IMR-90 (cell line): ENCODE data around the gene IGSF9B. TPM values are rescaled to one million over a fixed set of nuclear protein-coding genes. Genes with fewer than 3 reads are reported as not detected.

Experiments used
- ATAC-seq: fragments of 200-7000 bp; cut with Tn5 transposase; 2 replicates; pipeline ENCODE4 v1.9.1; 2020; ENCODE audit warnings: low read depth, mild to moderate bottlenecking, moderate library complexity
- BruUV-seq: library from RNA; stranded (reverse); fragments of 400-500 nt; replicated peaks from 2 replicates; lab custom pipeline; 2021; lab: Mats Ljungman, UMichigan
- CTCF ChIA-PET: fragments of 300-600 bp; formaldehyde crosslinking; extraction: SDS; loops from one replicate; lab custom pipeline; 2021; ENCODE audit warnings: antibody characterized with exemption; lab: Yijun Ruan, JAX
- POLR2A ChIA-PET: fragments of 300-600 bp; sonication (Branson Sonifier 250); formaldehyde crosslinking; loops from one replicate; lab custom pipeline; 2022; ENCODE audit warnings: antibody characterized with exemption; ENCODE audit not compliant: unreplicated experiment; lab: Charles Lee
- DNase-seq: peaks from one replicate; pipeline ENCODE4 v3.0.0; 2013
- H2AFZ ChIP-seq: replicated peaks from 2 replicates; pipeline ENCODE3; 2013; ENCODE audit warnings: low read length, mild to moderate bottlenecking; ENCODE audit not compliant: poor library complexity
- H2AK5ac ChIP-seq: 2 replicates; pipeline ENCODE4 v1.6.1; 2013; ENCODE audit warnings: low read depth, low read length, inconsistent platforms
- H2AK9ac ChIP-seq: replicated peaks from 2 replicates; pipeline ENCODE3; 2013; ENCODE audit warnings: mild to moderate bottlenecking, low read depth, low read length, moderate library complexity; ENCODE audit not compliant: poor library complexity
- H2BK120ac ChIP-seq: 2 replicates; pipeline ENCODE4 v1.6.1; 2013; ENCODE audit warnings: low read depth, low read length, inconsistent platforms
- H2BK15ac ChIP-seq: 3 replicates; pipeline ENCODE4 v1.6.1; 2013; ENCODE audit warnings: low read depth, low read length, inconsistent platforms
- H2BK20ac ChIP-seq: 2 replicates; pipeline ENCODE4 v1.6.1; 2013; ENCODE audit warnings: low read depth, mild to moderate bottlenecking, inconsistent platforms, low read length, moderate library complexity
- H2BK5ac ChIP-seq: 2 replicates; pipeline ENCODE4 v1.6.1; 2013; ENCODE audit warnings: mild to moderate bottlenecking, low read depth, low read length, inconsistent platforms; ENCODE audit not compliant: poor library complexity, severe bottlenecking
- H3K14ac ChIP-seq: replicated peaks from 2 replicates; pipeline ENCODE4 v1.6.1; 2013; ENCODE audit warnings: low read depth, low read length, inconsistent platforms
- H3K18ac ChIP-seq: 2 replicates; pipeline ENCODE4 v1.6.1; 2013; ENCODE audit warnings: low read depth, low read length, control low read depth
- H3K23ac ChIP-seq: 2 replicates; pipeline ENCODE4 v1.6.1; 2013; ENCODE audit warnings: low read depth, low read length, inconsistent platforms
- H3K27ac ChIP-seq: 2 replicates; pipeline ENCODE4 v1.5.1; 2013; ENCODE audit warnings: mild to moderate bottlenecking, control low read depth, low read length; ENCODE audit not compliant: insufficient read depth
- H3K27me3 ChIP-seq: 2 replicates; pipeline ENCODE4 v1.6.1; 2013; ENCODE audit warnings: low read length; ENCODE audit not compliant: control insufficient read depth, insufficient read depth
- H3K36me3 ChIP-seq: 2 replicates; pipeline ENCODE4 v1.6.1; 2013; ENCODE audit warnings: low read length, mixed read lengths; ENCODE audit not compliant: control insufficient read depth, insufficient read depth
- H3K4ac ChIP-seq: 2 replicates; pipeline ENCODE4 v1.6.1; 2013; ENCODE audit warnings: low read depth, low read length, inconsistent platforms
- H3K4me1 ChIP-seq: 2 replicates; pipeline ENCODE4 v1.6.1; 2013; ENCODE audit warnings: low read length, mixed read lengths; ENCODE audit not compliant: control insufficient read depth, insufficient read depth
- H3K4me2 ChIP-seq: 2 replicates; pipeline ENCODE4 v1.6.1; 2013; ENCODE audit warnings: low read depth, mild to moderate bottlenecking, control low read depth, low read length, moderate library complexity
- H3K4me3 ChIP-seq: 2 replicates; pipeline ENCODE4 v1.5.1; 2013; ENCODE audit warnings: low read depth, mild to moderate bottlenecking, control low read depth, low read length, moderate library complexity; ENCODE audit not compliant: insufficient read depth
- H3K56ac ChIP-seq: 2 replicates; pipeline ENCODE4 v1.6.1; 2013; ENCODE audit warnings: low read length, inconsistent platforms; ENCODE audit not compliant: insufficient read depth; ENCODE audit errors: extremely low read depth
- H3K79me1 ChIP-seq, 2 experiments: 2 replicates each; pipeline ENCODE4 v1.6.1; 2013; ENCODE audit warnings: low read length in 2 of 2, inconsistent platforms in 1 of 2, low read depth in 1 of 2
- H3K9ac ChIP-seq: 2 replicates; pipeline ENCODE4 v1.6.1; 2013; ENCODE audit warnings: low read depth, low read length, control low read depth
- H3K9me1 ChIP-seq: 2 replicates; pipeline ENCODE4 v1.6.1; 2013; ENCODE audit warnings: low read length, inconsistent platforms; ENCODE audit not compliant: insufficient read depth
- H3K9me3 ChIP-seq: 2 replicates; pipeline ENCODE4 v1.6.1; 2013; ENCODE audit warnings: low read length; ENCODE audit not compliant: control insufficient read depth, insufficient read depth
- H4K20me1 ChIP-seq: 2 replicates; pipeline ENCODE4 v1.6.1; 2013; ENCODE audit warnings: low read length, inconsistent platforms; ENCODE audit not compliant: insufficient read depth
- H4K5ac ChIP-seq: 2 replicates; pipeline ENCODE4 v1.6.1; 2013; ENCODE audit warnings: mild to moderate bottlenecking, low read depth, low read length, control low read depth
- H4K8ac ChIP-seq, 2 experiments: 2 replicates each; pipeline ENCODE4 v1.6.1; 2013; ENCODE audit warnings: low read depth in 2 of 2, low read length in 2 of 2, control low read depth in 1 of 2, inconsistent platforms in 1 of 2
- H4K91ac ChIP-seq: 2 replicates; pipeline ENCODE4 v1.6.1; 2013; ENCODE audit warnings: low read depth, low read length, inconsistent platforms; ENCODE audit not compliant: insufficient read depth
- BHLHE40 ChIP-seq: fragments of 150-350 bp; IDR thresholded peaks from 2 replicates; pipeline ENCODE4 v1.6.1; 2016; ENCODE audit warnings: mild to moderate bottlenecking, low read depth, low read length
- MXI1 ChIP-seq: IDR thresholded peaks from 2 replicates; pipeline ENCODE4 v1.6.1; 2012; ENCODE audit warnings: low read depth, mild to moderate bottlenecking, low read length, moderate library complexity, borderline replicate concordance
- POLR2A ChIP-seq: IDR thresholded peaks from 2 replicates; pipeline ENCODE4 v1.6.1; 2012; ENCODE audit warnings: mild to moderate bottlenecking, low read depth, low read length
- RFX5 ChIP-seq: IDR thresholded peaks from 2 replicates; pipeline ENCODE4 v1.8.0; 2012; ENCODE audit warnings: low read depth, mild to moderate bottlenecking, low read length, moderate library complexity
- USF2 ChIP-seq: fragments of 150-350 bp; IDR thresholded peaks from 2 replicates; pipeline ENCODE4 v1.6.1; 2017; ENCODE audit warnings: mild to moderate bottlenecking, antibody characterized with exemption, low read length, low read depth
- WGBS, 2 experiments: methylation state at CpG; one replicate each; pipeline versions ENCODE4 v1.1.5 to v1.1.7; 2013; ENCODE audit warnings: missing lambda C conversion rate in 2 of 2; ENCODE audit not compliant: insufficient read length in 1 of 2; ENCODE audit errors: extremely low coverage in 2 of 2; 5-methylcytosine and 5-hydroxymethylcytosine counted together
- dilution Hi-C: fragments of 300-500 bp; cut with HindIII; formaldehyde crosslinking; loops from one replicate; pipeline ENCODE4 v1.14.3; 2018; ENCODE audit warnings: low sequenced_read_pairs; ENCODE audit not compliant: unreplicated experiment
- in situ Hi-C: fragments of 300-500 bp; cut with MboI; formaldehyde crosslinking; loops from 3 replicates; pipeline ENCODE4 v1.14.3; 2019; ENCODE audit warnings: low sequenced_read_pairs, inconsistent platforms, mixed read lengths
- intact Hi-C: fragments of 100-400 bp; cut with micrococcal nuclease; formaldehyde crosslinking; loops from 2 replicates; pipeline ENCODE4 v1.10.0; 2022
- polyA plus RNA-seq, 3 experiments: library from polyadenylated mRNA; depleted of rRNA; stranded (reverse); fragments of >200 nt; gene quantifications; 2 replicates each; pipeline ENCODE4 v1.2.3, GENCODE V29; 2012; ENCODE audit warnings: low replicate concordance in 1 of 3
- total RNA-seq: library from RNA; depleted of rRNA; stranded (reverse); fragments of >200 nt; gene quantifications from 2 replicates; pipeline ENCODE4 v1.2.3, GENCODE V29; 2012

IGSF9B gene
- total and polyA plus RNA-seq, 2 of the 4 experiments (the other 2 are of a cell fraction), result under 0.01 to 0.10 TPM

DNA sequence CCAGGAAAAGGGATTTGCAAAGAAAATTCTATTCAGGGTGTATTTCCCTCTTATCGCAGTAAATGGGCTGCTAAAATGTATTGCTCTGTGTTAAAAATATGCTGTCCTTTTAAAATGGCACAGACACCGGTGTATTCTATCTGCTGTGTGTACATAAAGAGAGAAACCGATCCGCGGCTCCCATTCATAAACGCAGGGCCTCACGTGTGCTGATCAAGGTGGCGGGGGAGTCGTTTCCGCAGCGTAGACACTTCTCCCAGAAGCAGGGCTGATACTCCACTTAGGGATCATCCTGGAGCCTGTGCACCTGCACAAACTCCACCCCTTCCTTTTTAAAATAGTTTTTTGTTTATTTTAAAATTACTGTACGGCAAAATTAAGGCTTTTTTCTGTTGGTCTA lies 26.1 kb upstream of the IGSF9B start:
- H3K79me1 ChIP-seq, result no peaks in the 10 kb centered on the region
- H3K36me3 ChIP-seq, result no peaks in the 10 kb centered on the region
- BruUV-seq, result no TSS peak
- dilution Hi-C loops (no loop called here), intact Hi-C loops (no loop called here), in situ Hi-C loops (no loop called here)
- H2AK5ac ChIP-seq, result no peak overlapping the region
- ChIA-PET POLR2A (no interaction called here), CTCF (no interaction called here)
- no peak overlapping the region for H2BK120ac ChIP-seq
- no peak overlapping the region for H2BK5ac ChIP-seq
- no peak overlapping the region for H3K4ac ChIP-seq
- no peak overlapping the region for H3K4me2 ChIP-seq
- H4K5ac ChIP-seq, result no peak overlapping the region
- DNase-seq (no peak), ATAC-seq (no peak)
- H3K56ac ChIP-seq, result no peak overlapping the region
- no peak overlapping the region for H3K14ac ChIP-seq
- no peak overlapping the region for H3K27ac ChIP-seq
- H4K8ac ChIP-seq, result no peak overlapping the region
- no peak overlapping the region for H2AFZ ChIP-seq
- no peaks in the 10 kb centered on the region for H3K9me1 ChIP-seq
- no peak overlapping the region for H3K9ac ChIP-seq
- no peaks in the 10 kb centered on the region for H4K20me1 ChIP-seq
- no peak overlapping the region for H3K18ac ChIP-seq
- TF ChIP-seq RFX5 (no peak), MXI1 (no peak), USF2 (no peak), POLR2A (no peak), BHLHE40 (no peak)
- H3K4me3 ChIP-seq, result no peak overlapping the region
- no peak overlapping the region for H4K91ac ChIP-seq
- no peaks in the 10 kb centered on the region for H3K4me1 ChIP-seq
- no peaks in the 10 kb centered on the region for H3K9me3 ChIP-seq
- no peak overlapping the region for H2BK20ac ChIP-seq
- H2BK15ac ChIP-seq, result no peak overlapping the region
- H3K27me3 ChIP-seq, result peaks cover 8% of the 10 kb centered on the region; the same call in 1 of the 2 replicates
- no CpG with 5 or more reads among the region's 12 CpGs for WGBS, 2 experiments
- no peak overlapping the region for H3K23ac ChIP-seq
- no peak overlapping the region for H2AK9ac ChIP-seq
